T47D (cell line): ENCODE measurements around the gene LRRC74B.
"Not testable (repeated sequence)": the region's sequence is repeated elsewhere in the genome, so short reads cannot be mapped to it uniquely, and the experiment has no call there.

ENCODE experiments used
- DNase-seq, 2 experiments: peaks; one replicate each; pipeline versions ENCODE4 v3.0.0 to v3.0.0-alpha.2; 2011 to 2012; ENCODE audit warnings: low read depth in 1 of 2, low spot score in 1 of 2
- JUND ChIP-seq: IDR thresholded peaks from 2 replicates; pipeline ENCODE4 v1.6.1; 2012; ENCODE audit warnings: low read depth
- in situ Hi-C: cut with HindIII; loops from 2 replicates; pipeline ENCODE4 v1.10.0; 2016; ENCODE audit warnings: low sequenced_read_pairs, low pct_unique_long_range_greater_than_20kb

LRRC74B gene

DNA sequence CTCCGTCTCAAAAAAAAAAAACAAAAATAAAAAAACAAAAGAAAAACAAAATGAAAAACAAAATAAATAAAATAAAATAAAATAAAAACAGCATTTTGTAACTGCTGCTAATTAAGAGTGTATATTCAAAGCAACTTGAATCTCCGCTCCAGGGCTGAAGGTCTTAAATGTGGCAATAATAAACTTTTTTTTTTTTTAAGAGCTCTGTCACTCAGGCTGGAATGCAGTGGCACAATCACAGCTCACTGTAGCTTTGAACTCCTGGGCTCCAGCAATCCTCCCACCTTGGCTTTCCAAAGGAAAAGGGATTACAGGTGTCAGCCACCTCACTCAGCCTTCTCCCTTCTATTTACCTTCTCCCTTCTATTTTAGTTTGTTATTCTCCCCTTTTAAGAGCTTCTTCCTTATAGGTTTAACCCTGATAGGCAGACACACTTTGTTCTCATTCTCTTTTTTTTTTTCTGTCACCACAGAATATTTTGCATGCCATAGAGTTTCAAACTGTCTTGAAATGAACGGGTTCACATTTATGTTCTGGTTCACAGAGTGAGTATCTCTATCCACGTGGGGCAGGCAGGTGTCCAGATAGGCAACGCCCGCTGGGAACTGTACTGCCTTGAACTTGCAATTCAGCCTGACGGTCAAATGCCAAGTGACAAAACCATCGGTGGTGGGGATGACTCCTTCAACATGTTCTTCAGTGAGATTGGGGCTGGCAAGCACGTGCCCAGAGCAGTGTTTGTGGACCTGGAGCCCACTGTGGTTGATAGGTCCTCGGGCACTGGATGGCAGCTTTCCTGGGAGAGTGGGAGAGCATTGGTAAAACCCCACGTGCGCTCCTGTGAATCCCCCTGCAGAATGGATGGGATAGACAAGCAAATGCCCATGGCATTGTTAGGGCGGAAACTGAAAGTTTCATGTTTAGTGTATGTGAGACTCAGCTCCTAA lies 19.4 kb downstream of the LRRC74B start:
- in situ Hi-C loops: no loop called here
- DNase-seq: no peak
- TF ChIP-seq JUND: no peak

- no peak for TF ChIP-seq JUND
- in situ Hi-C loops: no loop called here
- no peak for DNase-seq
Measured at GRCh38 chr22:21067075-21067900, 21.5 kb downstream of the LRRC74B start.

- DNase-seq: no peak
- in situ Hi-C loops: no loop called here
- no peak for TF ChIP-seq JUND
Measured at GRCh38 chr22:21067901-21068680, 22.3 kb downstream of the LRRC74B start.

DNA sequence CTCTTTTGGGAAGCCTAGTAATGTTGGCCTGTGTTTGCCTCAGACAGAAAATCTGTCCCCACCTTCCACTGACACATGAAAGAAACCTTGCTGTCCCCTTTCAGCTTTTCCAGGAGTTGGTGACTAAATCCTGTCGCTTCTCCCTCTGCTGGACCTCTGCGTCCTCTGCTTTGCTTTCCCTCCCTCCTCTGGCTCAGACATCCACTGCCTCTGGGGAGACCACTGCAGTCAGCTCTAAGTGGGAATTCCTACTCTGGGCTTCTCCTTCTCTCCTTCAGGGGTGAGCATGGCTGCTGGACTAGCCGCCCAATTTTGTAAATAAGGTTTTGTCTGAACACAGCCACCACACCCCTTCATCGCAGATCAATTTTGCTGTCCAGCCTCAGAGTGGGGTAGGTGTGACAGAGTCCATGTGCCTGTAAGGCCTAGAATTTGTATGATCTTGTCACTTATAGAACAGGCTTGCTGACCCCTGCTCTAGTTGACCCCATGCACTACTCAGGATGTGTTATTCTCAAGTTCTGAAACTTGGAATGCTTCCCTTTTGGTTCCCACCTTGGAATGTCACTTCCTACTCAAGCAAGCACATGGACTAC lies 23.0 kb downstream of the LRRC74B start:
- DNase-seq: no peak
- in situ Hi-C loops: no loop called here
- no peak for TF ChIP-seq JUND

- peak in 1 of 2 experiments; percentile 16 for DNase-seq
- in situ Hi-C loops: no loop called here
- no peak for TF ChIP-seq JUND
Measured at GRCh38 chr22:21069375-21069774, 23.6 kb downstream of the LRRC74B start.

DNA sequence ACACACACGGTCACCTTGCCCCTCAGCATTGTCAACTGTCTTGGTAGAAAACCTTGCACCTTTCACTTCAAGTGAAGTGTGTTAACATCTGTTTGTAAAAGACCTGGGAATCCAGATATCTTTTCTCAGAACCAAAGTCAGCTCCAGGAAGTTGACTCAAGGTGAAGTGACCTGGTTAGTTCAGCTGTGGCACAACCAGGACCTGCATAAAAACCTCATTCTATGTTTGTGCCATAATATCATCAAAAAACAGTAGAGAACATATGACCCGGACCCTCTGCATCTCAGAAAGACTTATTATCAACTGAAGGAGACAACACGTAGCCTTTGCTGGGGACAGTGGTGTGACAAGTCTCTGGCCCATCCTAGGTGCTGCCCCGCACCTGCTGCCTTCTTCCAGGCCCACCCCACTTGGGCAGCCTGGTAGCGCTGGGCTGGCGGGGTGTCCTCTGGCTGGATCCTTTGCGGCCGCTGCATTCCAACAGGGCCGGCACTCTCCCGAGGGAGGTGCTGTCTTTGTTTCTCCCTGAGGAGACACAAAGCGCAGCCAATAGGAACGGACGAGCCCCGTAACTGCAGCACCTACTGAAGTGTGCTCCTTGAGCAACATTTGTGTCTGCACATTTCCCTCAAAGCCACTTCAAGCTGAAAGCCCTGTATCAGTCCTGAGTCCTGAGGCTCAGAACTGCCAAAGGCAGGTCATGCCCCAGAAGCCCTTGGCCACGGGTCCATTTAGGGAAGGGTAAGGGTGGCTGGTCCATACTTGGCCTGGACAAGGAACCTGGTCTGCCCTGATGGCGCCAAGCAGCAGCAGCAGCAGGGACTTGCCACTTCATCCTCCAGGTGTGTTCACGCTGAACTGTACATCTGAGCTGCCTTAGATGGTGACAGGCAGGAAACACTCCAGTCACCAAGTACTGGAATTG lies 25.2 kb downstream of the LRRC74B start:
- peak in 1 of 2 experiments; percentile 16 for DNase-seq
- in situ Hi-C loops: no loop called here
- no peak for TF ChIP-seq JUND

DNA sequence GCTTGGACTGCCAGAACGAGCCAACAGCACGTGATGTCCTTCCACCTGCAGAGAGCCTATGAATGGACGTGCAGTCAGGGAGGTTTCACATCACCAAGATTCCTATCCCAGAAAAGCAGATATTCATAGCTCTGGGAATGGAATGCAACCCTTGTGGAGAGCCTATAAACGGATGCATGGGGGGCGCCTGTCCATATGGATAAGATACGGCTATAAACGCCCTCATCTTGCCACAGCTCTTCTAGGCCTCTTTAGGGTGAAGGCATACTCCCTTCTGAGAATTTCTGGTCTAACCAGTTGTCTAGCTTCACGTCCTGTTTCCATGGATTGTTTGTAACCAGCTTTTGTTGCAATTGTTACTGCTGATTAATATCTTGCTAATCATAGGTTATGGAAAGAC lies 26.1 kb downstream of the LRRC74B start:
- DNase-seq, in situ Hi-C loops: not testable (repeated sequence)

GRCh38 chr22:21073023-21073422 lies 27.3 kb downstream of the LRRC74B start:
- in situ Hi-C loops: no loop called here
- no peak for TF ChIP-seq JUND
- no peak for DNase-seq

GRCh38 chr22:21073482-21073881 lies 27.7 kb downstream of the LRRC74B start:
- in situ Hi-C loops: no loop called here
- TF ChIP-seq JUND: no peak
- no peak for DNase-seq

GRCh38 chr22:21074102-21074715 lies 28.5 kb downstream of the LRRC74B start:
- TF ChIP-seq JUND: no peak
- in situ Hi-C loops: no loop called here
- no peak for DNase-seq
